HCT116 (cell line): ENCODE results near the gene RBM39. TPM values are rescaled to one million over a fixed set of nuclear protein-coding genes. Genes with fewer than 3 reads are reported as not detected.

Experiments
- ATAC-seq: fragments of 200-7000 bp; cut with Tn5 transposase; 2 replicates; pipeline ENCODE4 v1.9.1; 2020; ENCODE audit warnings: mild to moderate bottlenecking, moderate library complexity
- BruUV-seq: library from RNA; stranded (reverse); fragments of 400-500 nt; replicated peaks from 2 replicates; lab custom pipeline; 2021; lab: Mats Ljungman, UMichigan
- CTCF ChIA-PET: fragments of 300-600 bp; sonication (Branson Sonifier 250); formaldehyde crosslinking; loops from one replicate; lab custom pipeline; 2021; ENCODE audit warnings: antibody characterized with exemption; lab: Charles Lee
- POLR2A ChIA-PET: fragments of 300-600, 350-600 bp; sonication (Branson Sonifier 250); formaldehyde crosslinking; loops from one replicate; lab custom pipeline; 2021; ENCODE audit warnings: antibody characterized with exemption; lab: Charles Lee
- RAD21 ChIA-PET, 2 experiments: fragments of 300-600 bp; sonication (Branson Sonifier 250); formaldehyde crosslinking; loops; one replicate each; lab custom pipeline; 2023; ENCODE audit warnings: low total read pairs in 2 of 2; ENCODE audit not compliant: uncharacterized antibody in 2 of 2, unreplicated experiment in 2 of 2, low non-redundant PET in 1 of 2; lab: Charles Lee
- DNase-seq: peaks from one replicate; pipeline ENCODE4 v3.0.0-alpha.2; 2010; ENCODE audit warnings: low read depth, low spot score
- H2AFZ ChIP-seq: fragments of 200-600 bp; shearing (Covaris generic), sonication (generic); 2 replicates; pipeline ENCODE4 v1.6.1; 2017; ENCODE audit warnings: low read depth, mixed run types, mixed read lengths, antibody characterized with exemption, low read length; ENCODE audit not compliant: poor library complexity, severe bottlenecking
- H3K27ac ChIP-seq: 2 replicates; pipeline ENCODE4 v1.5.1; 2012; ENCODE audit warnings: low read depth, low read length
- H3K27me3 ChIP-seq: fragments of 200-600 bp; sonication (generic); 2 replicates; pipeline ENCODE4 v1.6.1; 2016; ENCODE audit warnings: mixed run types, low read length, mixed read lengths; ENCODE audit not compliant: insufficient read depth
- H3K36me3 ChIP-seq, 2 experiments: fragments of 200-500 bp in 1 of 2; fragments of 200-600 bp in 1 of 2; sonication (Bioruptor generic) in 1 of 2; sonication (generic) in 1 of 2; 2 replicates each; pipeline versions ENCODE4 v1.5.1 to v1.6.1; 2014 to 2016; ENCODE audit warnings: low read length in 2 of 2, inconsistent platforms in 1 of 2, mixed read lengths in 1 of 2, mixed run types in 1 of 2; ENCODE audit not compliant: insufficient read depth in 2 of 2, control insufficient read depth in 1 of 2
- H3K4me1 ChIP-seq, 2 experiments: fragments of 200-600 bp in 1 of 2; sonication (generic) in 1 of 2; 2 replicates each; pipeline versions ENCODE4 v1.5.1 to v1.6.1; 2012 to 2017; ENCODE audit warnings: low read length in 2 of 2, inconsistent platforms in 1 of 2, mild to moderate bottlenecking in 1 of 2, mixed read lengths in 1 of 2, mixed run types in 1 of 2, moderate library complexity in 1 of 2; ENCODE audit not compliant: insufficient read depth in 2 of 2, control insufficient read depth in 1 of 2
- H3K4me2 ChIP-seq: fragments of 200-600 bp; sonication (generic); 2 replicates; pipeline ENCODE4 v1.6.1; 2017; ENCODE audit warnings: mixed run types, low read length, mixed read lengths
- H3K4me3 ChIP-seq, 2 experiments: fragments of 200-600 bp in 1 of 2; sonication (generic) in 1 of 2; replicated peaks in 1 of 2; 2 replicates each; pipeline ENCODE4 v1.5.1; 2011 to 2016; ENCODE audit warnings: low read length in 2 of 2, control low read depth in 1 of 2, low read depth in 1 of 2, mild to moderate bottlenecking in 1 of 2, mixed read lengths in 1 of 2, mixed run types in 1 of 2
- H3K79me2 ChIP-seq: fragments of 200-600 bp; sonication (generic); 2 replicates; pipeline ENCODE4 v1.6.1; 2017; ENCODE audit warnings: mild to moderate bottlenecking, mixed run types, low read length, moderate library complexity, mixed read lengths; ENCODE audit not compliant: insufficient read depth
- H3K9ac ChIP-seq: fragments of 200-600 bp; sonication (generic); 2 replicates; pipeline ENCODE4 v1.6.1; 2016; ENCODE audit warnings: low read length, mixed read lengths
- H3K9me2 ChIP-seq: fragments of 200-600 bp; sonication (generic), shearing (Covaris generic); 2 replicates; pipeline ENCODE4 v1.6.1; 2017; ENCODE audit warnings: mixed run types, mild to moderate bottlenecking, moderate library complexity; ENCODE audit not compliant: insufficient read depth
- H3K9me3 ChIP-seq, 2 experiments: fragments of 200-500 bp in 1 of 2; fragments of 200-600 bp in 1 of 2; sonication (Bioruptor generic) in 1 of 2; sonication (generic) in 1 of 2; 2 replicates each; pipeline ENCODE4 v1.6.1; 2014 to 2017; ENCODE audit warnings: low read length in 2 of 2, mixed read lengths in 2 of 2, inconsistent platforms in 1 of 2, low read depth in 1 of 2, mild to moderate bottlenecking in 1 of 2, mixed run types in 1 of 2, moderate library complexity in 1 of 2; ENCODE audit not compliant: control insufficient read depth in 1 of 2, insufficient read depth in 1 of 2
- H4K20me1 ChIP-seq: fragments of 200-600 bp; sonication (generic), shearing (Covaris generic); 2 replicates; pipeline ENCODE4 v1.6.1; 2017; ENCODE audit warnings: mixed run types, mild to moderate bottlenecking, moderate library complexity; ENCODE audit not compliant: insufficient read depth
- CBX3 ChIP-seq: IDR thresholded peaks from 2 replicates; pipeline ENCODE4 v1.6.1; 2012; ENCODE audit warnings: low read depth
- CEBPB ChIP-seq: IDR thresholded peaks from 2 replicates; pipeline ENCODE4 v1.6.1; 2012; ENCODE audit warnings: low read depth
- EZH2 ChIP-seq: fragments of 200-600 bp; sonication (generic); IDR thresholded peaks from 2 replicates; pipeline ENCODE4 v1.6.1; 2017; ENCODE audit warnings: antibody characterized with exemption, mixed run types
- FOSL1 ChIP-seq: IDR thresholded peaks from 2 replicates; pipeline ENCODE4 v1.6.1; 2012; ENCODE audit warnings: low read depth
- JUND ChIP-seq: IDR thresholded peaks from 2 replicates; pipeline ENCODE4 v1.6.1; 2012
- POLR2A ChIP-seq: IDR thresholded peaks from 2 replicates; pipeline ENCODE4 v1.7.0; 2011; ENCODE audit warnings: borderline replicate concordance; ENCODE audit not compliant: insufficient read depth, insufficient read length; ENCODE audit errors: extremely low read depth
- POLR2AphosphoS5 ChIP-seq: IDR thresholded peaks from 2 replicates; pipeline ENCODE4 v1.6.1; 2011; ENCODE audit warnings: mild to moderate bottlenecking, low read depth, low read length, moderate library complexity
- RAD21 ChIP-seq: IDR thresholded peaks from 2 replicates; pipeline ENCODE4 v1.6.1; 2012; ENCODE audit warnings: low read depth, mild to moderate bottlenecking
- SIN3A ChIP-seq: IDR thresholded peaks from 2 replicates; pipeline ENCODE4 v1.6.1; 2012; ENCODE audit warnings: low read depth
- SP1 ChIP-seq: IDR thresholded peaks from 2 replicates; pipeline ENCODE4 v1.6.1; 2012; ENCODE audit warnings: low read depth
- SRF ChIP-seq: IDR thresholded peaks from 2 replicates; pipeline ENCODE4 v1.6.1; 2012; ENCODE audit warnings: low read depth
- TCF7L2 ChIP-seq: IDR thresholded peaks from 2 replicates; pipeline ENCODE4 v1.7.0; 2011; ENCODE audit warnings: borderline replicate concordance, inconsistent platforms; ENCODE audit not compliant: insufficient read depth, insufficient read length; ENCODE audit errors: extremely low read depth
- YY1 ChIP-seq: IDR thresholded peaks from 2 replicates; pipeline ENCODE4 v1.6.1; 2011; ENCODE audit warnings: low read length, low read depth, moderate library complexity, mild to moderate bottlenecking; ENCODE audit not compliant: insufficient replicate concordance; ENCODE audit errors: extremely low read depth
- ZFX ChIP-seq: fragments of 450-650 bp; IDR thresholded peaks from 2 replicates; pipeline ENCODE4 v1.6.1; 2017
- ZNF274 ChIP-seq: fragments of 200-500 bp; sonication (Bioruptor generic); IDR thresholded peaks from 2 replicates; pipeline ENCODE4 v1.6.1; 2014; ENCODE audit warnings: mild to moderate bottlenecking, low read depth, low read length, inconsistent platforms
- intact Hi-C: fragments of 100-400 bp; cut with micrococcal nuclease; formaldehyde crosslinking; loops from 2 replicates; pipeline ENCODE4 v1.10.0; 2022
- total RNA-seq: library from RNA; stranded (reverse); gene quantifications from one replicate; pipeline ENCODE4 v1.2.1, GENCODE V29; 2021; ENCODE audit not compliant: unreplicated experiment
- TF ChIP-seq, protein P1 (sequence below): IDR thresholded peaks from 2 replicates; pipeline ENCODE4 v1.6.1; 2012
- TF ChIP-seq, protein P2 (sequence below): IDR thresholded peaks from 2 replicates; pipeline ENCODE4 v1.6.1; 2012; ENCODE audit warnings: low read depth
- TF ChIP-seq, protein P3 (sequence below): IDR thresholded peaks from 2 replicates; pipeline ENCODE4 v1.6.1; 2011; ENCODE audit warnings: mild to moderate bottlenecking, low read length, moderate library complexity; ENCODE audit not compliant: insufficient replicate concordance; ENCODE audit errors: extremely low read depth
- TF ChIP-seq, protein P4 (sequence below): IDR thresholded peaks from 2 replicates; pipeline ENCODE4 v1.6.1; 2012

RBM39 gene
- total RNA-seq, 1 experiment from 2014 or later, result 234 TPM

DNA sequence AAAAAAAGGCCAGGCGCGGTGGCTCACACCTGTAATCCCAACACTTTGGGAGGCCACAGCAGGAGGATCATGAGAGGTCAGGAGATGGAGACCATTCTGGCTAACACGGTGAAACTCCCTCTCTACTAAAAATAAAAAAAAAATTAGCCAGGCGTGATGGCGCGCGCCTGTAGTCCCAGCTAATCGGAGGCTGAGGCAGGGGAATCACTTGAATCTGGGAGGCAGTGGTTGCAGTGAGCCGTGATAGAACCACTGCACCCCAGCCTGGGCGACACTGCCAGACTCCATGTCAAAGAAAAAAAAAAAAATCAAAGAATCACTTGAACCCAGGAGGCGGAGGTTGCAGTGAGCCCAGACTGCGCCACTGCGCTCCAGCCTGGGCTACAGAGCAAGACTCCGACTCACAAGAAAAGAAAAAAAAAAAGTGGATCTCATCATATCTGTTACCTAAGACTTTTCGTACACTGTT, 4.2 kb downstream of the RBM39 start:
- RAD21 ChIA-PET, result no interaction called here

More for the DNA sequence above, 4.2 kb downstream of the RBM39 start:
- no peaks in the 10 kb centered on the region for H3K27me3 ChIP-seq
- intact Hi-C loops, result no loop called here
- no peak overlapping the region for H3K9ac ChIP-seq
- H3K27ac ChIP-seq, result no peak overlapping the region
- H3K79me2 ChIP-seq, result peaks cover 95% of the 10 kb centered on the region
- no peaks in the 10 kb centered on the region for H3K9me2 ChIP-seq
- CTCF ChIA-PET, result no interaction called here
- no peak overlapping the region for H3K4me3 ChIP-seq
- H4K20me1 ChIP-seq, result peaks cover 59% of the 10 kb centered on the region
- no TSS peak for BruUV-seq
- TF ChIP-seq CEBPB, result no peak
- no peak for TF ChIP-seq SRF
- TF ChIP-seq FOSL1, result no peak
- TF ChIP-seq CBX3, result no peak
- no peak for TF ChIP-seq TCF7L2
- TF ChIP-seq, protein P1, sequence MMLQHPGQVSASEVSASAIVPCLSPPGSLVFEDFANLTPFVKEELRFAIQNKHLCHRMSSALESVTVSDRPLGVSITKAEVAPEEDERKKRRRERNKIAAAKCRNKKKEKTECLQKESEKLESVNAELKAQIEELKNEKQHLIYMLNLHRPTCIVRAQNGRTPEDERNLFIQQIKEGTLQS, result no peak
- no peak for TF ChIP-seq ZFX
- TF ChIP-seq ZNF274, result no peak
- TF ChIP-seq, protein P2, sequence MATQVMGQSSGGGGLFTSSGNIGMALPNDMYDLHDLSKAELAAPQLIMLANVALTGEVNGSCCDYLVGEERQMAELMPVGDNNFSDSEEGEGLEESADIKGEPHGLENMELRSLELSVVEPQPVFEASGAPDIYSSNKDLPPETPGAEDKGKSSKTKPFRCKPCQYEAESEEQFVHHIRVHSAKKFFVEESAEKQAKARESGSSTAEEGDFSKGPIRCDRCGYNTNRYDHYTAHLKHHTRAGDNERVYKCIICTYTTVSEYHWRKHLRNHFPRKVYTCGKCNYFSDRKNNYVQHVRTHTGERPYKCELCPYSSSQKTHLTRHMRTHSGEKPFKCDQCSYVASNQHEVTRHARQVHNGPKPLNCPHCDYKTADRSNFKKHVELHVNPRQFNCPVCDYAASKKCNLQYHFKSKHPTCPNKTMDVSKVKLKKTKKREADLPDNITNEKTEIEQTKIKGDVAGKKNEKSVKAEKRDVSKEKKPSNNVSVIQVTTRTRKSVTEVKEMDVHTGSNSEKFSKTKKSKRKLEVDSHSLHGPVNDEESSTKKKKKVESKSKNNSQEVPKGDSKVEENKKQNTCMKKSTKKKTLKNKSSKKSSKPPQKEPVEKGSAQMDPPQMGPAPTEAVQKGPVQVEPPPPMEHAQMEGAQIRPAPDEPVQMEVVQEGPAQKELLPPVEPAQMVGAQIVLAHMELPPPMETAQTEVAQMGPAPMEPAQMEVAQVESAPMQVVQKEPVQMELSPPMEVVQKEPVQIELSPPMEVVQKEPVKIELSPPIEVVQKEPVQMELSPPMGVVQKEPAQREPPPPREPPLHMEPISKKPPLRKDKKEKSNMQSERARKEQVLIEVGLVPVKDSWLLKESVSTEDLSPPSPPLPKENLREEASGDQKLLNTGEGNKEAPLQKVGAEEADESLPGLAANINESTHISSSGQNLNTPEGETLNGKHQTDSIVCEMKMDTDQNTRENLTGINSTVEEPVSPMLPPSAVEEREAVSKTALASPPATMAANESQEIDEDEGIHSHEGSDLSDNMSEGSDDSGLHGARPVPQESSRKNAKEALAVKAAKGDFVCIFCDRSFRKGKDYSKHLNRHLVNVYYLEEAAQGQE, result no peak
- TF ChIP-seq SP1, result no peak
- TF ChIP-seq POLR2A, result no peak
- no peak for TF ChIP-seq SIN3A
- no peak for TF ChIP-seq POLR2AphosphoS5
- TF ChIP-seq YY1, result no peak
- no peak for TF ChIP-seq RAD21
- TF ChIP-seq, protein P3, sequence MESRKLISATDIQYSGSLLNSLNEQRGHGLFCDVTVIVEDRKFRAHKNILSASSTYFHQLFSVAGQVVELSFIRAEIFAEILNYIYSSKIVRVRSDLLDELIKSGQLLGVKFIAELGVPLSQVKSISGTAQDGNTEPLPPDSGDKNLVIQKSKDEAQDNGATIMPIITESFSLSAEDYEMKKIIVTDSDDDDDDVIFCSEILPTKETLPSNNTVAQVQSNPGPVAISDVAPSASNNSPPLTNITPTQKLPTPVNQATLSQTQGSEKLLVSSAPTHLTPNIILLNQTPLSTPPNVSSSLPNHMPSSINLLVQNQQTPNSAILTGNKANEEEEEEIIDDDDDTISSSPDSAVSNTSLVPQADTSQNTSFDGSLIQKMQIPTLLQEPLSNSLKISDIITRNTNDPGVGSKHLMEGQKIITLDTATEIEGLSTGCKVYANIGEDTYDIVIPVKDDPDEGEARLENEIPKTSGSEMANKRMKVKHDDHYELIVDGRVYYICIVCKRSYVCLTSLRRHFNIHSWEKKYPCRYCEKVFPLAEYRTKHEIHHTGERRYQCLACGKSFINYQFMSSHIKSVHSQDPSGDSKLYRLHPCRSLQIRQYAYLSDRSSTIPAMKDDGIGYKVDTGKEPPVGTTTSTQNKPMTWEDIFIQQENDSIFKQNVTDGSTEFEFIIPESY, result no peak
- TF ChIP-seq EZH2, result no peak
- TF ChIP-seq JUND, result no peak
- TF ChIP-seq, protein P4, sequence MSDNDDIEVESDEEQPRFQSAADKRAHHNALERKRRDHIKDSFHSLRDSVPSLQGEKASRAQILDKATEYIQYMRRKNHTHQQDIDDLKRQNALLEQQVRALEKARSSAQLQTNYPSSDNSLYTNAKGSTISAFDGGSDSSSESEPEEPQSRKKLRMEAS, result no peak
- H3K4me1 ChIP-seq, result peaks cover 4 to 15% of the 10 kb centered on the region in 2 experiments
- H3K36me3 ChIP-seq, result peaks cover 55 to 71% of the 10 kb centered on the region in 2 experiments
- POLR2A ChIA-PET, result no interaction called here
- DNase-seq, result no peak
- H3K9me3 ChIP-seq, result no peaks in the 10 kb centered on the region
- no peak overlapping the region for H3K4me2 ChIP-seq
- ATAC-seq, result no peak
- H2AFZ ChIP-seq, result no peak overlapping the region
